Measurements from ENCODE around the gene MAP7. TPM values are rescaled to one million over a fixed set of nuclear protein-coding genes. Genes with fewer than 3 reads are reported as not detected.

The MAP7 gene
- total and polyA plus RNA-seq, 2 donors (not counting 3 experiments of a cell fraction or from before 2014, with no cell fraction given): 0.07 to 0.42 TPM

DNA sequence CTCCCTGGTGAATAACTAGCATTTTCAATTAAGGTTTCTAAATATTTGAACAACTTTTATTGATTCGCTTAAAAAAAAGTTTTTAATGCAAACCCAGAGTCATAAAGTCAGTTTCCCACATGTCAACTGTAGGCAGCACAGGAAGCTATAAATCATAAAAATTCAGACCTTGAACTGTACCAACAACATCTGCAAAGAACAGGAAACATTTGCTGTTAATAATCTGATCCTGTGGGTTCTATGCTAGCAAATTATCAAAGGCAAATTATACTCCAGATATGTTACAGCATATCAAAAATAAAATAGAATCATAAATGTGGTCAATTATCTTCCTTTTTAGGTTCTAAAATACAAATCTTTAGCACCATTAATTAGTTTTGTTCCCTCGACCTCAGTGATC lies 16.6 kb upstream of the MAP7 start:
- no peak overlapping the region for H3K9ac ChIP-seq (replicated peaks; ENCODE audit: extremely low read depth, insufficient read depth, low read length)
- no peaks in the 10 kb centered on the region for H3K9me3 ChIP-seq (replicated peaks; ENCODE audit: control insufficient read depth, insufficient read depth, low read length)
- no peaks in the 10 kb centered on the region for H3K79me2 ChIP-seq (ENCODE audit: control insufficient read depth, insufficient read depth, low read length)
- POLR2A ChIA-PET: no interaction called here
- dilution Hi-C loops (cut with MboI; ENCODE audit: extremely low pct_ligation_motif_present, low sequenced_read_pairs) (no loop called here), intact Hi-C loops (cut with micrococcal nuclease) (no loop called here)
- FAIRE-seq (peak; percentile 64), DNase-seq (ENCODE audit: low read depth, low spot score) (peak; percentile 49)
- no peak overlapping the region for H2AFZ ChIP-seq (ENCODE audit: low read depth, low read length)
- H3K27ac ChIP-seq (ENCODE audit: insufficient read depth, low read depth, low read length): no peak overlapping the region
- BruUV-seq (replicated peaks): no TSS peak
- H3K4me2 ChIP-seq (ENCODE audit: insufficient read depth, low read length): no peak overlapping the region
- CTCF ChIA-PET: interaction anchor here (0.8 to 1.6 kb wide), 4 partner anchors 17 to 998 kb away, joined by 3 to 7 read pairs (median 3); partner anchors contain the start of genes MAP3K5 and MAP7
- H3K9me1 ChIP-seq (replicated peaks; ENCODE audit: control insufficient read depth, extremely low read depth, insufficient read depth, low read length): no peaks in the 10 kb centered on the region
- TF ChIP-seq EZH2 (IDR thresholded peaks at IDR 0.05; ENCODE audit: borderline replicate concordance, low read depth, low read length, severe bottlenecking) (no peak), MYC (IDR thresholded peaks at IDR 0.05; ENCODE audit: low read depth, low read length) (no peak), FOS (IDR thresholded peaks at IDR 0.05; ENCODE audit: borderline replicate concordance, insufficient read depth, low read length) (no peak), GATA2 (IDR thresholded peaks at IDR 0.05; ENCODE audit: insufficient read depth, insufficient read length, low read depth, low read length) (no peak)
- TF ChIP-seq, protein P1, sequence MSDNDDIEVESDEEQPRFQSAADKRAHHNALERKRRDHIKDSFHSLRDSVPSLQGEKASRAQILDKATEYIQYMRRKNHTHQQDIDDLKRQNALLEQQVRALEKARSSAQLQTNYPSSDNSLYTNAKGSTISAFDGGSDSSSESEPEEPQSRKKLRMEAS (IDR thresholded peaks at IDR 0.05; ENCODE audit: insufficient read depth, insufficient read length): no peak
- no peaks in the 10 kb centered on the region for H3K36me3 ChIP-seq (ENCODE audit: control insufficient read depth in 2 of 2, extremely low read depth in 1 of 2, insufficient read depth in 2 of 2, low read length in 2 of 2)
- H3K27me3 ChIP-seq (ENCODE audit: control insufficient read depth in 2 of 2, insufficient read depth in 2 of 2, low read length in 2 of 2): no peaks in the 10 kb centered on the region
- no peaks in the 10 kb centered on the region for H4K20me1 ChIP-seq (replicated peaks; ENCODE audit: control insufficient read depth, extremely low read depth, insufficient read depth, low read length)
- peaks cover 5% of the 10 kb centered on the region for H3K4me1 ChIP-seq (ENCODE audit: control insufficient read depth, extremely low read depth, insufficient read depth, low read length)
- H3K4me3 ChIP-seq (replicated peaks in 1 of 3; ENCODE audit: insufficient read depth in 1 of 3, low read depth in 1 of 3, low read length in 3 of 3): no peak overlapping the region

- intact Hi-C loops (cut with micrococcal nuclease) (no loop called here), dilution Hi-C loops (cut with MboI; ENCODE audit: extremely low pct_ligation_motif_present, low sequenced_read_pairs) (no loop called here)
- Histone ChIP-seq H3K4me3 (replicated peaks in 1 of 3; ENCODE audit: insufficient read depth in 1 of 3, low read depth in 1 of 3, low read length in 3 of 3) (no peak overlapping the region), H2AFZ (ENCODE audit: low read depth, low read length) (no peak overlapping the region), H3K9ac (replicated peaks; ENCODE audit: extremely low read depth, insufficient read depth, low read length) (no peak overlapping the region), H3K9me1 (replicated peaks; ENCODE audit: control insufficient read depth, extremely low read depth, insufficient read depth, low read length) (no peaks in the 10 kb centered on the region), H3K27ac (ENCODE audit: insufficient read depth, low read depth, low read length) (no peak overlapping the region), H3K9me3 (replicated peaks; ENCODE audit: control insufficient read depth, insufficient read depth, low read length) (no peaks in the 10 kb centered on the region), H3K79me2 (ENCODE audit: control insufficient read depth, insufficient read depth, low read length) (no peaks in the 10 kb centered on the region), H3K27me3 (ENCODE audit: control insufficient read depth in 2 of 2, insufficient read depth in 2 of 2, low read length in 2 of 2) (no peaks in the 10 kb centered on the region), H3K36me3 (ENCODE audit: control insufficient read depth in 2 of 2, extremely low read depth in 1 of 2, insufficient read depth in 2 of 2, low read length in 2 of 2) (no peaks in the 10 kb centered on the region), H4K20me1 (replicated peaks; ENCODE audit: control insufficient read depth, extremely low read depth, insufficient read depth, low read length) (no peaks in the 10 kb centered on the region), H3K4me2 (ENCODE audit: insufficient read depth, low read length) (no peak overlapping the region), H3K4me1 (ENCODE audit: control insufficient read depth, extremely low read depth, insufficient read depth, low read length) (peaks cover 5% of the 10 kb centered on the region)
- CTCF ChIA-PET: interaction anchor here (0.8 to 1.6 kb wide), 2 partner anchors 16 to 226 kb away, joined by 3 to 7 read pairs; partner anchors contain the start of genes MAP3K5 and MAP7
- FAIRE-seq: no peak
- DNase-seq (ENCODE audit: low read depth, low spot score): no peak
- no TSS peak for BruUV-seq (replicated peaks)
- no peak for TF ChIP-seq CTCF (IDR thresholded peaks at IDR 0.05; ENCODE audit: extremely low read depth in 1 of 2, insufficient read depth in 1 of 2, low read depth in 1 of 2, low read length in 2 of 2)
- no peak for TF ChIP-seq FOS (IDR thresholded peaks at IDR 0.05; ENCODE audit: borderline replicate concordance, insufficient read depth, low read length)
- no peak for TF ChIP-seq GATA2 (IDR thresholded peaks at IDR 0.05; ENCODE audit: insufficient read depth, insufficient read length, low read depth, low read length)
- TF ChIP-seq, protein P1 (IDR thresholded peaks at IDR 0.05; ENCODE audit: insufficient read depth, insufficient read length): no peak
- no peak for TF ChIP-seq EZH2 (IDR thresholded peaks at IDR 0.05; ENCODE audit: borderline replicate concordance, low read depth, low read length, severe bottlenecking)
- TF ChIP-seq JUN (IDR thresholded peaks at IDR 0.05; ENCODE audit: borderline replicate concordance, insufficient read depth, insufficient read length, low read depth): no peak
- TF ChIP-seq MYC (IDR thresholded peaks at IDR 0.05; ENCODE audit: low read depth, low read length): no peak
- TF ChIP-seq POLR2A (IDR thresholded peaks at IDR 0.05; ENCODE audit: low read depth, low read length): no peak
- no peak for TF ChIP-seq POLR2AphosphoS5 (IDR thresholded peaks at IDR 0.05; ENCODE audit: insufficient read depth, low read depth, low read length)
- POLR2A ChIA-PET: no interaction called here
Measured at GRCh38 chr6:136566007-136566487, 15.8 kb upstream of the MAP7 start.
